IMR-90 (cell line): ENCODE data around the gene CLDN19. TPM values are rescaled to one million over a fixed set of nuclear protein-coding genes. Genes with fewer than 3 reads are reported as not detected.

Experiments used
- ATAC-seq: fragments of 200-7000 bp; cut with Tn5 transposase; 2 replicates; pipeline ENCODE4 v1.9.1; 2020; ENCODE audit warnings: low read depth, mild to moderate bottlenecking, moderate library complexity
- BruUV-seq: library from RNA; stranded (reverse); fragments of 400-500 nt; replicated peaks from 2 replicates; lab custom pipeline; 2021; lab: Mats Ljungman, UMichigan
- CTCF ChIA-PET: fragments of 300-600 bp; formaldehyde crosslinking; extraction: SDS; loops from one replicate; lab custom pipeline; 2021; ENCODE audit warnings: antibody characterized with exemption; lab: Yijun Ruan, JAX
- POLR2A ChIA-PET: fragments of 300-600 bp; sonication (Branson Sonifier 250); formaldehyde crosslinking; loops from one replicate; lab custom pipeline; 2022; ENCODE audit warnings: antibody characterized with exemption; ENCODE audit not compliant: unreplicated experiment; lab: Charles Lee
- DNase-seq: peaks from one replicate; pipeline ENCODE4 v3.0.0; 2013
- H2AFZ ChIP-seq: replicated peaks from 2 replicates; pipeline ENCODE3; 2013; ENCODE audit warnings: low read length, mild to moderate bottlenecking; ENCODE audit not compliant: poor library complexity
- H2AK5ac ChIP-seq: 2 replicates; pipeline ENCODE4 v1.6.1; 2013; ENCODE audit warnings: low read depth, low read length, inconsistent platforms
- H2AK9ac ChIP-seq: replicated peaks from 2 replicates; pipeline ENCODE3; 2013; ENCODE audit warnings: mild to moderate bottlenecking, low read depth, low read length, moderate library complexity; ENCODE audit not compliant: poor library complexity
- H2BK120ac ChIP-seq: 2 replicates; pipeline ENCODE4 v1.6.1; 2013; ENCODE audit warnings: low read depth, low read length, inconsistent platforms
- H2BK15ac ChIP-seq: 3 replicates; pipeline ENCODE4 v1.6.1; 2013; ENCODE audit warnings: low read depth, low read length, inconsistent platforms
- H2BK20ac ChIP-seq: 2 replicates; pipeline ENCODE4 v1.6.1; 2013; ENCODE audit warnings: low read depth, mild to moderate bottlenecking, inconsistent platforms, low read length, moderate library complexity
- H2BK5ac ChIP-seq: 2 replicates; pipeline ENCODE4 v1.6.1; 2013; ENCODE audit warnings: mild to moderate bottlenecking, low read depth, low read length, inconsistent platforms; ENCODE audit not compliant: poor library complexity, severe bottlenecking
- H3K14ac ChIP-seq: replicated peaks from 2 replicates; pipeline ENCODE4 v1.6.1; 2013; ENCODE audit warnings: low read depth, low read length, inconsistent platforms
- H3K18ac ChIP-seq: 2 replicates; pipeline ENCODE4 v1.6.1; 2013; ENCODE audit warnings: low read depth, low read length, control low read depth
- H3K23ac ChIP-seq: 2 replicates; pipeline ENCODE4 v1.6.1; 2013; ENCODE audit warnings: low read depth, low read length, inconsistent platforms
- H3K27ac ChIP-seq: 2 replicates; pipeline ENCODE4 v1.5.1; 2013; ENCODE audit warnings: mild to moderate bottlenecking, control low read depth, low read length; ENCODE audit not compliant: insufficient read depth
- H3K27me3 ChIP-seq: 2 replicates; pipeline ENCODE4 v1.6.1; 2013; ENCODE audit warnings: low read length; ENCODE audit not compliant: control insufficient read depth, insufficient read depth
- H3K36me3 ChIP-seq: 2 replicates; pipeline ENCODE4 v1.6.1; 2013; ENCODE audit warnings: low read length, mixed read lengths; ENCODE audit not compliant: control insufficient read depth, insufficient read depth
- H3K4ac ChIP-seq: 2 replicates; pipeline ENCODE4 v1.6.1; 2013; ENCODE audit warnings: low read depth, low read length, inconsistent platforms
- H3K4me1 ChIP-seq: 2 replicates; pipeline ENCODE4 v1.6.1; 2013; ENCODE audit warnings: low read length, mixed read lengths; ENCODE audit not compliant: control insufficient read depth, insufficient read depth
- H3K4me2 ChIP-seq: 2 replicates; pipeline ENCODE4 v1.6.1; 2013; ENCODE audit warnings: low read depth, mild to moderate bottlenecking, control low read depth, low read length, moderate library complexity
- H3K4me3 ChIP-seq: 2 replicates; pipeline ENCODE4 v1.5.1; 2013; ENCODE audit warnings: low read depth, mild to moderate bottlenecking, control low read depth, low read length, moderate library complexity; ENCODE audit not compliant: insufficient read depth
- H3K56ac ChIP-seq: 2 replicates; pipeline ENCODE4 v1.6.1; 2013; ENCODE audit warnings: low read length, inconsistent platforms; ENCODE audit not compliant: insufficient read depth; ENCODE audit errors: extremely low read depth
- H3K79me1 ChIP-seq, 2 experiments: 2 replicates each; pipeline ENCODE4 v1.6.1; 2013; ENCODE audit warnings: low read length in 2 of 2, inconsistent platforms in 1 of 2, low read depth in 1 of 2
- H3K9ac ChIP-seq: 2 replicates; pipeline ENCODE4 v1.6.1; 2013; ENCODE audit warnings: low read depth, low read length, control low read depth
- H3K9me1 ChIP-seq: 2 replicates; pipeline ENCODE4 v1.6.1; 2013; ENCODE audit warnings: low read length, inconsistent platforms; ENCODE audit not compliant: insufficient read depth
- H3K9me3 ChIP-seq: 2 replicates; pipeline ENCODE4 v1.6.1; 2013; ENCODE audit warnings: low read length; ENCODE audit not compliant: control insufficient read depth, insufficient read depth
- H4K20me1 ChIP-seq: 2 replicates; pipeline ENCODE4 v1.6.1; 2013; ENCODE audit warnings: low read length, inconsistent platforms; ENCODE audit not compliant: insufficient read depth
- H4K5ac ChIP-seq: 2 replicates; pipeline ENCODE4 v1.6.1; 2013; ENCODE audit warnings: mild to moderate bottlenecking, low read depth, low read length, control low read depth
- H4K8ac ChIP-seq, 2 experiments: 2 replicates each; pipeline ENCODE4 v1.6.1; 2013; ENCODE audit warnings: low read depth in 2 of 2, low read length in 2 of 2, control low read depth in 1 of 2, inconsistent platforms in 1 of 2
- H4K91ac ChIP-seq: 2 replicates; pipeline ENCODE4 v1.6.1; 2013; ENCODE audit warnings: low read depth, low read length, inconsistent platforms; ENCODE audit not compliant: insufficient read depth
- MAZ ChIP-seq: IDR thresholded peaks from 2 replicates; pipeline ENCODE4 v1.6.1; 2012; ENCODE audit warnings: low read depth, mild to moderate bottlenecking, low read length, improper control_type of control experiment, moderate library complexity, borderline replicate concordance
- POLR2A ChIP-seq: IDR thresholded peaks from 2 replicates; pipeline ENCODE4 v1.6.1; 2012; ENCODE audit warnings: mild to moderate bottlenecking, low read depth, low read length
- SMC3 ChIP-seq: fragments of 150-350 bp; IDR thresholded peaks from 2 replicates; pipeline ENCODE4 v1.6.1; 2016; ENCODE audit warnings: low read depth, mild to moderate bottlenecking, antibody characterized with exemption, low read length, moderate library complexity
- WGBS, 2 experiments: methylation state at CpG; one replicate each; pipeline versions ENCODE4 v1.1.5 to v1.1.7; 2013; ENCODE audit warnings: missing lambda C conversion rate in 2 of 2; ENCODE audit not compliant: insufficient read length in 1 of 2; ENCODE audit errors: extremely low coverage in 2 of 2; 5-methylcytosine and 5-hydroxymethylcytosine counted together
- dilution Hi-C: fragments of 300-500 bp; cut with HindIII; formaldehyde crosslinking; loops from one replicate; pipeline ENCODE4 v1.14.3; 2018; ENCODE audit warnings: low sequenced_read_pairs; ENCODE audit not compliant: unreplicated experiment
- in situ Hi-C: fragments of 300-500 bp; cut with MboI; formaldehyde crosslinking; loops from 3 replicates; pipeline ENCODE4 v1.14.3; 2019; ENCODE audit warnings: low sequenced_read_pairs, inconsistent platforms, mixed read lengths
- intact Hi-C: fragments of 100-400 bp; cut with micrococcal nuclease; formaldehyde crosslinking; loops from 2 replicates; pipeline ENCODE4 v1.10.0; 2022
- polyA plus RNA-seq, 3 experiments: library from polyadenylated mRNA; depleted of rRNA; stranded (reverse); fragments of >200 nt; gene quantifications; 2 replicates each; pipeline ENCODE4 v1.2.3, GENCODE V29; 2012; ENCODE audit warnings: low replicate concordance in 1 of 3
- total RNA-seq: library from RNA; depleted of rRNA; stranded (reverse); fragments of >200 nt; gene quantifications from 2 replicates; pipeline ENCODE4 v1.2.3, GENCODE V29; 2012

The CLDN19 gene
- total and polyA plus RNA-seq, 2 of the 4 experiments (the other 2 are of a cell fraction), result not detected

- Histone ChIP-seq H3K9ac (no peak overlapping the region), H2BK20ac (no peak overlapping the region), H3K27me3 (no peaks in the 10 kb centered on the region), H3K23ac (no peak overlapping the region), H3K4ac (no peak overlapping the region), H2BK15ac (no peak overlapping the region), H3K4me3 (no peak overlapping the region), H4K91ac (no peak overlapping the region), H2BK5ac (no peak overlapping the region), H4K20me1 (peaks cover 94% of the 10 kb centered on the region), H3K56ac (no peak overlapping the region), H4K8ac (no peak overlapping the region), H3K4me2 (no peak overlapping the region), H3K18ac (no peak overlapping the region), H2AK5ac (no peak overlapping the region), H2BK120ac (no peak overlapping the region), H2AK9ac (no peak overlapping the region), H3K4me1 (peaks cover 22% of the 10 kb centered on the region), H3K9me3 (no peaks in the 10 kb centered on the region), H3K27ac (no peak overlapping the region), H3K79me1 (peaks cover 3 to 27% of the 10 kb centered on the region in 2 experiments; a peak in 3 of 4 replicates), H2AFZ (no peak overlapping the region), H4K5ac (no peak overlapping the region), H3K14ac (no peak overlapping the region), H3K9me1 (peaks cover 15% of the 10 kb centered on the region), H3K36me3 (peaks cover 8% of the 10 kb centered on the region)
- dilution Hi-C loops, result no loop called here
- WGBS, 2 experiments, result 100% methylated on average over 2 of the region's 3 CpGs; no CpG with 5 or more reads in 1 of the 2 experiments
- ChIA-PET CTCF (interaction anchor here (1.5 kb wide), 1 partner anchor 12 kb away, joined by 4 read pairs; no protein-coding TSS in a partner anchor), POLR2A (no interaction called here)
- TF ChIP-seq MAZ (no peak), SMC3 (no peak), POLR2A (no peak)
- intact Hi-C loops, result loop anchor here (10.0 kb wide), 2 partner anchors 155 to 545 kb away; partner anchors contain the start of gene ZNF691
- DNase-seq, result no peak
- no TSS peak for BruUV-seq
- in situ Hi-C loops, result no loop called here
- ATAC-seq, result no peak
Observed at GRCh38 chr1:42689912-42690311, 50.1 kb downstream of the CLDN19 start.
